HCEC 1CT (cell line): ENCODE data around the gene HDAC3.

Experiments used
- DNase-seq: peaks from one replicate; pipeline ENCODE4 v3.0.0-alpha.2; 2017

The HDAC3 gene

GRCh38 chr5:141657937-141658545 lies 21.4 kb upstream of the HDAC3 start:
- DNase-seq, result peak; percentile 97

- peak; percentile 11 for DNase-seq
Measured at GRCh38 chr5:141657404-141657803, 20.8 kb upstream of the HDAC3 start.

- no peak for DNase-seq
Measured at GRCh38 chr5:141656396-141656795, 19.7 kb upstream of the HDAC3 start.

GRCh38 chr5:141655020-141655419 lies 18.4 kb upstream of the HDAC3 start:
- DNase-seq, result no peak

GRCh38 chr5:141654298-141654697 lies 17.6 kb upstream of the HDAC3 start:
- peak; percentile 84 for DNase-seq

- no peak for DNase-seq
Measured at GRCh38 chr5:141651728-141652105, 15.1 kb upstream of the HDAC3 start.

GRCh38 chr5:141650851-141651727 lies 14.4 kb upstream of the HDAC3 start, which contains the start of gene FCHSD1:
Gene FCHSD1, minus strand, starts transcription at chr5:141651418. Its CDS starts 50 bp downstream, at chr5:141651368.
- peak; percentile 67 for DNase-seq

GRCh38 chr5:141649972-141650371 lies 13.3 kb upstream of the HDAC3 start:
- DNase-seq, result no peak

GRCh38 chr5:141649056-141649688 lies 12.5 kb upstream of the HDAC3 start:
- DNase-seq, result no peak

- DNase-seq, result no peak
Measured at GRCh38 chr5:141647851-141648250, 11.2 kb upstream of the HDAC3 start.

- no peak for DNase-seq
Measured at GRCh38 chr5:141647242-141647641, 10.6 kb upstream of the HDAC3 start.

- DNase-seq, result no peak
Measured at GRCh38 chr5:141646026-141646425, 9.4 kb upstream of the HDAC3 start.

GRCh38 chr5:141641634-141642267 lies 5.1 kb upstream of the HDAC3 start:
- DNase-seq, result peak; percentile 81

- DNase-seq, result no peak
Measured at GRCh38 chr5:141640698-141641097, 4.0 kb upstream of the HDAC3 start.

GRCh38 chr5:141640051-141640415 lies 3.4 kb upstream of the HDAC3 start:
- DNase-seq, result no peak

GRCh38 chr5:141639357-141640050 lies 2.9 kb upstream of the HDAC3 start:
- DNase-seq, result no peak

GRCh38 chr5:141638771-141639170 lies 2.1 kb upstream of the HDAC3 start:
- DNase-seq, result no peak

GRCh38 chr5:141637767-141638419 lies 1.2 kb upstream of the HDAC3 start:
- peak; percentile 40 for DNase-seq

GRCh38 chr5:141637123-141637766 lies 596 bp upstream of the HDAC3 start:
- DNase-seq, result no peak

- no peak for DNase-seq
Measured at GRCh38 chr5:141636106-141636412, 590 bp downstream of the HDAC3 start.

GRCh38 chr5:141635646-141636045 lies 1.0 kb downstream of the HDAC3 start:
- DNase-seq, result no peak

GRCh38 chr5:141634720-141635119 lies 1.9 kb downstream of the HDAC3 start:
- no peak for DNase-seq
